ENCODE measurements around the gene HUWE1. TPM values are rescaled to one million over a fixed set of nuclear protein-coding genes. Genes with fewer than 3 reads are reported as not detected.

Gene HUWE1
- polyA plus RNA-seq, 1 donor (not counting 4 experiments of a cell fraction or from before 2014, with no cell fraction given): 53.6 TPM

DNA sequence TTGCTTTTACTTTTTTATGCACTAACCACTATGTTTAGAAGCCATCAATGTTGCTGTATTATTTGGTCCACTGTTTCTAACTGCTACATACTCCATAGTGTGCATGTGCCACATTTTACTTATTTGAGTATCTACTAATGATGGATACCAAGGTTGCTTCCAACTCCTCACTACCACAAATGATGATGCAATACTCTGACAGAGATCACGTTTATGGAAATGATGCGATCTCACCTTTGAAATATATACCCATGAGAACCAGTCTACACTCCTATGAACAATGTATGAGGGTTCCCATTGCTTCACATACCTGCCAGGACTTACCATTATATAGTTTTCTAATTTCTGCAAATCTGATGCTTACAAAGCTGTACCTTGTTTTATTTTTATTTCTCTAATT is 44.2 kb downstream of the HUWE1 start:
- DNase-seq (ENCODE audit: low read depth, low spot score) (no peak), FAIRE-seq (no peak)
- H3K36me3 ChIP-seq (ENCODE audit: control insufficient read depth in 2 of 2, extremely low read depth in 1 of 2, insufficient read depth in 2 of 2, low read length in 2 of 2): peaks cover 2 to 3% of the 10 kb centered on the region in 2 experiments
- no peaks in the 10 kb centered on the region for H3K9me3 ChIP-seq (ENCODE audit: control insufficient read depth, low read depth, low read length)
- H3K27me3 ChIP-seq (ENCODE audit: control insufficient read depth, extremely low read depth, insufficient read depth, low read length): no peaks in the 10 kb centered on the region
- H3K79me2 ChIP-seq (ENCODE audit: control insufficient read depth, insufficient read depth, low read length): peaks cover under 1% of the 10 kb centered on the region
- no peaks in the 10 kb centered on the region for H3K4me1 ChIP-seq (ENCODE audit: control insufficient read depth, extremely low read depth, insufficient read depth, low read length)
- dilution Hi-C loops (cut with MboI; ENCODE audit: extremely low pct_ligation_motif_present, low sequenced_read_pairs): no loop called here
- no peaks in the 10 kb centered on the region for H4K20me1 ChIP-seq (ENCODE audit: control insufficient read depth, extremely low read depth, insufficient read depth, low read length)
- H2AFZ ChIP-seq (ENCODE audit: control insufficient read depth, low read length): no peak overlapping the region
- TF ChIP-seq EZH2 (IDR thresholded peaks at IDR 0.05; ENCODE audit: low read length) (no peak), CTCF (optimal IDR thresholded peaks at IDR 0.05 in 1 of 3, IDR thresholded peaks at IDR 0.05 in 1 of 3, conservative IDR thresholded peaks at IDR 0.05 in 1 of 3; ENCODE audit: extremely low read depth in 1 of 3, insufficient read depth in 2 of 3, low read length in 3 of 3) (no peak)
- no peak overlapping the region for H3K4me3 ChIP-seq (ENCODE audit: control insufficient read depth in 2 of 3, extremely low read depth in 1 of 3, insufficient read depth in 2 of 3, low read depth in 1 of 3, low read length in 3 of 3)
- no peak overlapping the region for H3K27ac ChIP-seq (ENCODE audit: control insufficient read depth, insufficient read depth, low read length)
- H3K4me2 ChIP-seq (ENCODE audit: control insufficient read depth, extremely low read depth, insufficient read depth, low read depth, low read length): no peak overlapping the region
- H3K9me1 ChIP-seq (ENCODE audit: control insufficient read depth, extremely low read depth, insufficient read depth, low read length): no peaks in the 10 kb centered on the region
- no peak overlapping the region for H3K9ac ChIP-seq (ENCODE audit: control insufficient read depth, extremely low read depth, insufficient read depth, low read length)

DNA sequence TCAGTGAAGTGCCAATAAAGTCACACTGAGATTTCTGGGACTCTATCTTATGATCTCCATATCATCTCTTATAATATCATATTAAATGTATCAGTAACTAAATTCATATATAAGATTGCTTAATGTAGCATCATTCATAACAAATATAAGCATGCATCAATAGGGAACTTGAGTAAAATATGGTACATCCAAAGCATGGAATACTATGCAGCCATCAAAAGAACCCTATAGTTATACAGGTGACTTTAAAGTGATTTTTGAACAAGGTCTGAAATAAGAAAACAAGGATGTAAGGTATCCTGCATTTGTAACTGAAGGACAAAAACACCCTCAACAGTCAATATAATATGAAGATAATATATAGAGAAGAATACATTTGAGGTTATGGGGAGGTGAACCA is 47.3 kb downstream of the HUWE1 start:
- Histone ChIP-seq H4K20me1 (ENCODE audit: control insufficient read depth, extremely low read depth, insufficient read depth, low read length) (no peaks in the 10 kb centered on the region), H3K9ac (ENCODE audit: control insufficient read depth, extremely low read depth, insufficient read depth, low read length) (no peak overlapping the region), H3K4me2 (ENCODE audit: control insufficient read depth, extremely low read depth, insufficient read depth, low read depth, low read length) (no peak overlapping the region), H3K27me3 (ENCODE audit: control insufficient read depth, extremely low read depth, insufficient read depth, low read length) (no peaks in the 10 kb centered on the region), H3K9me1 (ENCODE audit: control insufficient read depth, extremely low read depth, insufficient read depth, low read length) (no peaks in the 10 kb centered on the region), H3K27ac (ENCODE audit: control insufficient read depth, insufficient read depth, low read length) (no peak overlapping the region), H3K4me1 (ENCODE audit: control insufficient read depth, extremely low read depth, insufficient read depth, low read length) (no peaks in the 10 kb centered on the region), H3K79me2 (ENCODE audit: control insufficient read depth, insufficient read depth, low read length) (peaks cover 4% of the 10 kb centered on the region), H3K9me3 (ENCODE audit: control insufficient read depth, low read depth, low read length) (no peaks in the 10 kb centered on the region), H3K36me3 (ENCODE audit: control insufficient read depth in 2 of 2, extremely low read depth in 1 of 2, insufficient read depth in 2 of 2, low read length in 2 of 2) (peaks cover 0 to 3% of the 10 kb centered on the region in 2 experiments), H2AFZ (ENCODE audit: control insufficient read depth, low read length) (no peak overlapping the region), H3K4me3 (ENCODE audit: control insufficient read depth in 2 of 3, extremely low read depth in 1 of 3, insufficient read depth in 2 of 3, low read depth in 1 of 3, low read length in 3 of 3) (no peak overlapping the region)
- dilution Hi-C loops (cut with MboI; ENCODE audit: extremely low pct_ligation_motif_present, low sequenced_read_pairs): no loop called here
- DNase-seq (ENCODE audit: low read depth, low spot score): no peak
- FAIRE-seq: no peak
- no peak for TF ChIP-seq CTCF (optimal IDR thresholded peaks at IDR 0.05 in 1 of 3, IDR thresholded peaks at IDR 0.05 in 1 of 3, conservative IDR thresholded peaks at IDR 0.05 in 1 of 3; ENCODE audit: extremely low read depth in 1 of 3, insufficient read depth in 2 of 3, low read length in 3 of 3)
- no peak for TF ChIP-seq EZH2 (IDR thresholded peaks at IDR 0.05; ENCODE audit: low read length)
